Subcutaneous adipose tissue (tissue), 4 donors: ENCODE results near the gene GPR108. TPM values are rescaled to one million over a fixed set of nuclear protein-coding genes. Genes with fewer than 3 reads are reported as not detected.

Experiments
- total RNA-seq, 4 donors: library from RNA; depleted of rRNA; stranded (reverse); fragments of >200 nt; gene quantifications; one replicate each; pipeline ENCODE4 v1.1.0, GENCODE V29; 2016
- TF ChIP-seq, protein P1 (sequence below): fragments of 450-650 bp; IDR thresholded peaks from one replicate; pipeline ENCODE4 v1.5.1; 2016; ENCODE audit warnings: low read depth, mild to moderate bottlenecking, control low read depth, antibody characterized with exemption, moderate library complexity

The GPR108 gene
- total RNA-seq, 4 donors from 2014 or later, result 31.0 to 62.9 (median 45.6) TPM

DNA sequence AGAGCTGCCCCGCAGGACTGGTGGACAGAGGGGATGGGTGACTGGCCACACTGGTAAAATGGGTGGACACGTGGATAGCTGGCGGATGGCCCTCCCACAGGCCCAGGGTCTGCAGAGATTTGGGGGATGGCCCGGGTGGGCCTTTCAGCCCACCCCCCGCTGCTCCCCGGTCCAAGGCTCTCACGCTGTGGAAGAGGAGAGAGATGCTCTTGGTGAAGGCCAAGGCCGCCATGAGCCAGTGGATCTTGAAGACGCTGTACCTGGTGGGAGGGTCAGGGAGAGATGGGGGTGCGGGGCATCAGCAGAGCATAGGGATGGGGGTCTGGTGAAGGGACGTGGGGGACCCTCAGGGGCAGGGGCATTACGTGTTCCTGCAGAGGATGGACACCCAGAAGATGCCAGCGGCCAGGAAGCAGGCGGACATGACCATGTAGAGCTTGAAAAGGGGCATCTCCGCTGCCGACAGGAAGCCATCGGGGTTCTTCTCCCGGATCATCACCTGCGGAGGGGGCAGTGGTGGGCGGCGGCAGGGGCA lies 4.5 kb downstream of the GPR108 start:
- TF ChIP-seq, protein P1, sequence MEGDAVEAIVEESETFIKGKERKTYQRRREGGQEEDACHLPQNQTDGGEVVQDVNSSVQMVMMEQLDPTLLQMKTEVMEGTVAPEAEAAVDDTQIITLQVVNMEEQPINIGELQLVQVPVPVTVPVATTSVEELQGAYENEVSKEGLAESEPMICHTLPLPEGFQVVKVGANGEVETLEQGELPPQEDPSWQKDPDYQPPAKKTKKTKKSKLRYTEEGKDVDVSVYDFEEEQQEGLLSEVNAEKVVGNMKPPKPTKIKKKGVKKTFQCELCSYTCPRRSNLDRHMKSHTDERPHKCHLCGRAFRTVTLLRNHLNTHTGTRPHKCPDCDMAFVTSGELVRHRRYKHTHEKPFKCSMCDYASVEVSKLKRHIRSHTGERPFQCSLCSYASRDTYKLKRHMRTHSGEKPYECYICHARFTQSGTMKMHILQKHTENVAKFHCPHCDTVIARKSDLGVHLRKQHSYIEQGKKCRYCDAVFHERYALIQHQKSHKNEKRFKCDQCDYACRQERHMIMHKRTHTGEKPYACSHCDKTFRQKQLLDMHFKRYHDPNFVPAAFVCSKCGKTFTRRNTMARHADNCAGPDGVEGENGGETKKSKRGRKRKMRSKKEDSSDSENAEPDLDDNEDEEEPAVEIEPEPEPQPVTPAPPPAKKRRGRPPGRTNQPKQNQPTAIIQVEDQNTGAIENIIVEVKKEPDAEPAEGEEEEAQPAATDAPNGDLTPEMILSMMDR, result no peak

DNA sequence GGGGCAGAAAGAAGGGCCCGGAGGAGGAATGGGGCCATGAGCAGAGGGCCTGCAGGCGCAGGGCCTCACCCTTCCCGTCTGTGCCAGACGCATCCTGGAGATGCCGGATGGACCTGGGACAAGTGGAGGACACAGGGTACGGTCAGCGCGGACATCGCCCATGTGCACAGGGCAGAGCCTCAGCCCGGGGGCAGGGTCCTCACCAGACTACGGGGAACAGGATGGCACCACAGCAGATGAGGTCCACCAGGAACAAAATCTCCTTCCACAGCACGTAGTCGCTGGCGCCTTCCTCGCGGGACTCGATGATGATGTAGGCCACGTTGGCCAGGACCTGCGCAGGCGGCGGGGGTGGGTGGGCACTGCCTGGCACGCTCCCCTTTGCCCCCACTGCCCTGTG lies 5.6 kb downstream of the GPR108 start:
- TF ChIP-seq, protein P1, result no peak

DNA sequence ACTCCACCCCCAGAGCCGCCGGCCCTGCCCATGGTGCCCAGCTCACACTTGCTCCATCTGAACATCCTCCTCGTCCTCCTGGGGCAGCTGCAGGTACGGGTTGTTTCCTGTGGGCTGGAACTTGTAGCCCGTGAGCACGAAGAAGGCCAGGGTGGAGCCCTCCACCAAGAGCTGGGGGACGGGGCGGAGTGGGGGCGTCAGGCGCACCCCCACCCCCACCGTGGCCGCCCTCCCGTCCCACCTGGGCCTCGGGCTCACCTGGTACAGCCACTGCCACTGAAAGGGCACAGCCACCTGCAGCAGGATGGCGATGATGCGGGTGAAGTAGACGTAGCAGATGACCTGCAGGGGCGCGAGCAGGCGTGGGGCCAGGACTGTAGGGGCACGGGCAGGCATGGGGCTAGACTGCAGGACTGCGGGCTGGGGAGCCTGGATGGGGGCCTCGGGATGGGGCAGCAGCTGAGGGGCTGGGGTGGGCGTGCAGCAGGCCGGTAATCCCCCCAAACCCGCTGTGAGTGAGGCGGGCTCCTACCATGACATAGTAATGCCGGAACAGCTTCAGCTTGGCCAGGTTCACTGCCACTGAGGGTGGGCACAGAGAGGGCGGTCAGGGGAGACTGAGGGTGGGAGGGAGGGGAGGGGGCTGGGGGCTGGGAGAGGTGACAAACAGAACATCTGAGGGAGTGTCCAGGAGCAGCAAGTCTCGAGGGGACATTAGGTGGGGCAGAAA lies 6.3 kb downstream of the GPR108 start:
- TF ChIP-seq, protein P1, result no peak

DNA sequence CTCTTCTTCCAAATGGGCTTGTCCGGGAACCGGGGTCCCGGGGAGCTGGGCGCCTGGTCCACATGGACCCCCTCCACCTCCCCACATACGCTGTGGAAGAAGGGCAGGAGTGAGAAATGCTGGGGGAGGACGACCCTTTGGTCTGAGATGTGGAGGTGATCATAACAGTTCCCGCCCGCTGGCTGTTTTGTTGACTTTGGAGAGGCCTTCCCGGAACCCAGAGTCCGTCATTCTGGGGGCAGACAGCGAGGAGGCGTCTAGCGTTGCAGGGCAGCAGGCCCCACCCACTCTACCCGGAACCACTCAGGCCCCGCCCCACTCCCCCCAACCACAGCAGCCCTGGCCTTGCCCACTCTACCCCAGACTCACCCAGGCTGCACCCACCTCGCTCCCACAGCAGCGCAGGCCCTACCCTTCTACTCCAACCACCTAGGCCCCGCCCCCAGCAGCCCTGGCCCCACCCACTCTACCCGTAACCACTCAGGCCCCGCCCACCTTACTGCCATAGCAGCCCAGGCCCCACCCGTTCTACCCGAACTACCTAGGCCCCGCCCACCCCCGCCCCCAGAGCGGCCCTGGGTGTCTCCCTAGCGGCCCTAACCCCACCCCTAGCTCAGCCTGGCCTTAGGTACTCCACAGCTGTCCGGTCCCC lies 7.1 kb downstream of the GPR108 start:
- TF ChIP-seq, protein P1, result no peak

DNA sequence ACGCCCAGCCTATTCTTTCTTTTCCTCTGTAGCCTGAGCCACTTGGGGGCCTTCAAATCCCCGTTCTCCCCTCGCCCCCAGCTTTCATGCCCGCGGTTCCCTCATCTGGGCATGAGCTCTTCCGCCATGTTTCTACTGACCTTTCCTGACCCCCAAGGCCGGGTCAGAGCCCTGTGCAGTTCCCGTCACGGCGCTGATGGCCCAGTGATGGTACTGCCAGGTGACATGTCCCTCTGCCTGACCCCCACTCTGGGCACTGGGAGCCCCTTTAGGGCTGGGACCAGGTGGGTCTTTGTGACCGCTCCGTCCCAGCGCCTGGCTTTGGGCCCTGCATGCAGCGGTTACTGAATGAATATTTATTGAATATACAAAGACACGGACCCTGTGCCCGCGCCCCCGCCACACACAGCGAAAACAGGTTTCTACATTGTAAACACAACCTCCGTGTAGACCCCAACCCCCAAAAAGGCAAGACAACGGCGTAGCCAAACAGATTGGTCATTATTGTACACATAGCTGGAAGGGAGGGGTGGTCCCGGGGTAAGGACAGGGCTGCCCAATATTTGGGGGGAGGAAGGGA lies 7.7 kb downstream of the GPR108 start:
- TF ChIP-seq, protein P1, result no peak

DNA sequence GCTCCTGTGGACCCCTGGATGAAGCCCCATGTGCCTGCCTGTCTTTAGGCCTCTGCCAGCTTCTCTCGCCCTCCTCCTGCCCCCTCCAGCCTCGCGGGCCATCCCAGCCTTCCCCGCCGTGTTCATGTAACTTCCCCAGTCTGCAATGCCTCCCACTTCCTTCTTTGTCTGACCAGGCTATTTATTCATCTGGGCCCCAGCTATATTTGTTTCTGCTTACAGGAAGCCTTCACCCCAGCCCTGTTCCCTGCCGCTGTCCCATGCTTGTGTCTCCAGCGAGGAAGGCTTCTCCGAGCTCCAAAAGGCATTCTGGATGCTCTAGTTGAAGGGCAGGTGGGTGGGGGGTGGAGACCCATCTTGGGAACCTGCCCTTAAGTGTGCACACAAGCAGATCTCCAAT lies 9.0 kb downstream of the GPR108 start:
- TF ChIP-seq, protein P1, result no peak
